ENCODE measurements around the gene FAM89A. TPM values are rescaled to one million over a fixed set of nuclear protein-coding genes. Genes with fewer than 3 reads are reported as not detected.
A peak's percentile ranks its signal among the peaks of the same experiment; 100 is the strongest.

Gene FAM89A
- total RNA-seq, 3 donors from 2014 or later (not counting 1 experiment from before 2014, with no cell fraction given): 1.4 to 2.5 (median 2.0) TPM

DNA sequence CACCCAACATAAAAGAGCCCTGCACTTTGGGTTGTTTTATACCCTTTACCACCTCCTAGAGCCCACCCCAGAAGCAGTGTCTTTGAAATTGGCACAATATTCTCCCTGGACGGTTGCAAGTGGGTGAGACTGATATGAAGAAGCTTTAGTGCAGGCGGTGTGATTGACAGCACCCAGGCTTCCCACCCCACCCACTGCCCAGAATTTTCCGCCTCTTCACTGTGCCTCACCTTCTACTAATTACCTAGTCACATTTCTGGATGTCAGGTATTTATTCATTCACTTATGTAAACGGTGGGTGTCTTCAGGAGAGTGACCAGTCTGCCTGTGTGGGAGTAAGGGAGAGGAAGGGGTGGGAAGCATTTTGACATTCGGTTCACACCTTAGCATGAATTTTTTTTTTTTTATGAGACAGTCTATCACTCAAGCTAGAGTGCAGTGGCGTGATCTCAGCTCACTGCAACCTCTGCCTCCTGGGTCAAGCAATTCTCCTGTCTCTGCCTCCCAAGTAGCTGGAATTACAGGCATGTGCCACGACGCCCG, 1.7 kb upstream of the FAM89A start:
- no peak overlapping the region for H3K4me3 ChIP-seq (ENCODE audit: low read length)
- Mint-ChIP-seq H3K4me3 (peak overlapping the region; percentile 80), H3K9me3 (peaks cover 2% of the 10 kb centered on the region in 2 donors), H3K27me3 (ENCODE audit: low read depth in 2 of 2) (peaks cover 11 to 22% of the 10 kb centered on the region in 2 donors), H3K4me1 (peaks cover 6 to 16% of the 10 kb centered on the region in 2 donors), H3K36me3 (no peaks in the 10 kb centered on the region), H3K27ac (peak overlapping the region; percentile 22 to 58)
- no peaks in the 10 kb centered on the region for H3K27me3 ChIP-seq (ENCODE audit: control insufficient read depth, insufficient read depth, low read length)
- no peak for ATAC-seq
- DNase-seq: peak in 1 of 2 donors; percentile 18
- WGBS (ENCODE audit: insufficient coverage): 69% methylated on average over 8 of the region's 9 CpGs
- no peaks in the 10 kb centered on the region for H3K9me3 ChIP-seq (ENCODE audit: control insufficient read depth, insufficient read depth, low read length)
- no peaks in the 10 kb centered on the region for H3K36me3 ChIP-seq (ENCODE audit: control insufficient read depth, insufficient read depth, low read length)
- H3K4me1 ChIP-seq (ENCODE audit: control insufficient read depth, insufficient read depth, low read length): peaks cover 14% of the 10 kb centered on the region
- TF ChIP-seq, protein P1, sequence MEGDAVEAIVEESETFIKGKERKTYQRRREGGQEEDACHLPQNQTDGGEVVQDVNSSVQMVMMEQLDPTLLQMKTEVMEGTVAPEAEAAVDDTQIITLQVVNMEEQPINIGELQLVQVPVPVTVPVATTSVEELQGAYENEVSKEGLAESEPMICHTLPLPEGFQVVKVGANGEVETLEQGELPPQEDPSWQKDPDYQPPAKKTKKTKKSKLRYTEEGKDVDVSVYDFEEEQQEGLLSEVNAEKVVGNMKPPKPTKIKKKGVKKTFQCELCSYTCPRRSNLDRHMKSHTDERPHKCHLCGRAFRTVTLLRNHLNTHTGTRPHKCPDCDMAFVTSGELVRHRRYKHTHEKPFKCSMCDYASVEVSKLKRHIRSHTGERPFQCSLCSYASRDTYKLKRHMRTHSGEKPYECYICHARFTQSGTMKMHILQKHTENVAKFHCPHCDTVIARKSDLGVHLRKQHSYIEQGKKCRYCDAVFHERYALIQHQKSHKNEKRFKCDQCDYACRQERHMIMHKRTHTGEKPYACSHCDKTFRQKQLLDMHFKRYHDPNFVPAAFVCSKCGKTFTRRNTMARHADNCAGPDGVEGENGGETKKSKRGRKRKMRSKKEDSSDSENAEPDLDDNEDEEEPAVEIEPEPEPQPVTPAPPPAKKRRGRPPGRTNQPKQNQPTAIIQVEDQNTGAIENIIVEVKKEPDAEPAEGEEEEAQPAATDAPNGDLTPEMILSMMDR (IDR thresholded peaks at IDR 0.05): no peak
- no peak overlapping the region for H3K27ac ChIP-seq (ENCODE audit: low read length)
- intact Hi-C loops (cut with micrococcal nuclease): loop anchor here (10.0 kb wide), 1 partner anchor 483 kb away; the partner anchor contains the start of gene TSNAX

DNA sequence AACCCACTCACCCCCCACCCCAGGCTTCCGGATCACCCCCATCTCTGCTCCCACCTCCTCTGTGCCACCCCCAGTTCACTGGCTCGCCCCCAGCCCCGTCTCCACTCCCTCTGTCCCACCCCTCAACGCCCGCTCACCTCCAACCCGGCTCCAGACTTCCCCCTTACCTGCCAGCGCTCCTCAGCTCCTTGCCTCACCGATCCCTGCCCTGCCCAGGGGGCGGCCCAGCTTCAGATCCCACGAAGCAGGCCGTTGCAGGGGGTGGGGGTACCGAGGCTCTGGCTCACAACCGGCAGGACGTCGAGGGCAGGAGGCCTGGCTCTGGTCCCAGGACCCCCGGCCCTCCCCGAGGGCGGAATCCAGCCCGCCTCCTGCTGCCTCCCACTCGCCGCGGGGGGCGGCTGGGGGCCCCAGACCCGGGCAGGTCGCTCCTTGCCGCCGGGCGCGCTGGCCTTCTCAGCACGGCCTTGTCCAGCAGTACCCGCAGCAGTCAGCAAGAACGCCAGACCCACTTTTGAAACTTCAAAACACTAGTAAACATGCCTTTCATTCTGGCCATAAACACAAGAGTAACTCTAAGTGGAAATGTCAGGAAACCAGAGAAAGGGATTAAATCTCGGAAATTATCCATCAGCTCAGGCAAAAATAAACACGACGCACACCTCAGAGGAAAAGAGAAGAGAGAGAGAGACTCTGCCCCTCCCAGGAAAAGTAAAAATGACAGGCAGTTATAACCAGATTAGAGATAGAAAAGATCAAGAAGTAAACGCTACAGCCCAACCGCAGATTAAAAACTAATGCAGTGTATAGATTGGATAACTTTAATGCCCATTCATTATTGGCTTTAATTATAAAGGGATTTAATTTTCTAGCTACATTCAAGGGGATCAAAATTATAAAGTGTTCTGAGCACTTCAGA, 1.0 kb upstream of the FAM89A start:
- DNase-seq (peak in 1 of 2 donors; percentile 20), ATAC-seq (no peak)
- no peaks in the 10 kb centered on the region for H3K36me3 Mint-ChIP-seq
- Histone ChIP-seq H3K27ac (ENCODE audit: low read length) (no peak overlapping the region), H3K27me3 (ENCODE audit: control insufficient read depth, insufficient read depth, low read length) (no peaks in the 10 kb centered on the region), H3K4me3 (ENCODE audit: low read length) (peak overlapping the region; percentile 81), H3K4me1 (ENCODE audit: control insufficient read depth, insufficient read depth, low read length) (peaks cover 19% of the 10 kb centered on the region), H3K36me3 (ENCODE audit: control insufficient read depth, insufficient read depth, low read length) (no peaks in the 10 kb centered on the region), H3K9me3 (ENCODE audit: control insufficient read depth, insufficient read depth, low read length) (no peaks in the 10 kb centered on the region)
- peak overlapping the region; percentile 86 for H3K4me3 Mint-ChIP-seq
- intact Hi-C loops (cut with micrococcal nuclease): loop anchor here (10.0 kb wide), 1 partner anchor 484 kb away; the partner anchor contains the start of gene TSNAX
- peaks cover 14 to 23% of the 10 kb centered on the region in 2 donors for H3K4me1 Mint-ChIP-seq
- peaks cover 2% of the 10 kb centered on the region in 2 donors for H3K9me3 Mint-ChIP-seq
- 13% methylated on average over 34 of the region's 37 CpGs for WGBS (ENCODE audit: insufficient coverage)
- H3K27ac Mint-ChIP-seq: peak overlapping the region; percentile 22 to 58
- TF ChIP-seq, protein P1 (IDR thresholded peaks at IDR 0.05): no peak
- peaks cover 8 to 16% of the 10 kb centered on the region in 2 donors for H3K27me3 Mint-ChIP-seq (ENCODE audit: low read depth in 2 of 2)

DNA sequence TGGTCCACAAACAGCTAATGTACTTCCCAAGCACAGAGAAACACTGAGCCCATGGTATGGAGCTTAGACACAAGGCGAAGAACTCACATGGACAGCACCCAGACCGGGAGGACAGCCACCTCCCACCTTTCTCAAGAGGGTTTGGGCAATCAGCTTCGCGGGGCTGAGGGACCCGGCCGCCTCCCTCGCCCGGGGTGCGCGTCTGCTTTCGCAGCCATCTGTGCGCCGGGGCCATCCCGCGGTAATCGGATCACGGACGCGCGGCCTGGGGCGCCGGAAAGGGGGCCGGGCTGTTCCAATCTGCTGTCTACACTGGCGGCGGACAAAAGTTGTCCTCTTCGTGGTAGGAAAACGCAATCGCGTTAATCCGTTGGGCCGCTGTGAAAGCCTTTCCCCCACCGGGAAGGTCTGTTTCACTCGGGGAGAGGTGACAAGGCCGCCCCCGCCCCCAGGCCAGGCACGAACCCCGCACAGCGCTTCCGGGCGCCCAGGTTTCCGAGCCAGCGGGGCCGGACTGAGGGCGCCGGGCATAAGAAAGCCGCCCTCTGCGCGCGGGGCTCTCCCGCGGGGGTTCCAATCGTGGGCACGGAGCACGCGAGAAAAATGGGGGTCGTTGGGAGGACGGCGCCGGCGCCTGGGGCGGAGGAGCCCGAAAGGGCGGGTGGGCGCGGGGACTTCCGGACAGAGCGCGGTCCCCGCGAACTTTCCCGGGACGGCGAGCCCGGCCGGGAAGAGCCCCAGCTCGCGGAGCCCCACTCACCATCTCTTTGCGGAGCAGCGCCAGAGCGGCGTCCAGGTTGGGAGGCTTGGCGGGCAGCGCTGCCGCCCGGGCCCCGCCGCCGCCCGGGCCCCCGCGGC, 664 bp downstream of the FAM89A start:
- peak overlapping the region; percentile 82 for H3K4me3 Mint-ChIP-seq
- H3K36me3 Mint-ChIP-seq: no peaks in the 10 kb centered on the region
- intact Hi-C loops (cut with micrococcal nuclease): loop anchor here (2.0 to 10.0 kb wide), 2 partner anchors 61 to 485 kb away; partner anchors contain the start of genes ARV1, TSNAX and TTC13
- no peaks in the 10 kb centered on the region for H3K27me3 ChIP-seq (ENCODE audit: control insufficient read depth, insufficient read depth, low read length)
- peak overlapping the region; percentile 52 for H3K4me3 ChIP-seq (ENCODE audit: low read length)
- no peak overlapping the region for H3K27ac Mint-ChIP-seq
- TF ChIP-seq, protein P1 (IDR thresholded peaks at IDR 0.05): no peak
- under 1% methylated on average over 91 of the region's 91 CpGs for WGBS (ENCODE audit: insufficient coverage)
- peaks cover 0 to 4% of the 10 kb centered on the region in 2 donors for H3K27me3 Mint-ChIP-seq (ENCODE audit: low read depth in 2 of 2)
- H3K27ac ChIP-seq (ENCODE audit: low read length): no peak overlapping the region
- ATAC-seq: peak; percentile 34 to 43 (median 36)
- H3K9me3 Mint-ChIP-seq: no peaks in the 10 kb centered on the region
- H3K4me1 Mint-ChIP-seq: peaks cover 18 to 27% of the 10 kb centered on the region in 2 donors
- peaks cover 19% of the 10 kb centered on the region for H3K4me1 ChIP-seq (ENCODE audit: control insufficient read depth, insufficient read depth, low read length)
- peak; percentile 31 to 46 for DNase-seq
- no peaks in the 10 kb centered on the region for H3K36me3 ChIP-seq (ENCODE audit: control insufficient read depth, insufficient read depth, low read length)
- no peaks in the 10 kb centered on the region for H3K9me3 ChIP-seq (ENCODE audit: control insufficient read depth, insufficient read depth, low read length)
